ENCODE results near the gene RPEL1.

DNA sequence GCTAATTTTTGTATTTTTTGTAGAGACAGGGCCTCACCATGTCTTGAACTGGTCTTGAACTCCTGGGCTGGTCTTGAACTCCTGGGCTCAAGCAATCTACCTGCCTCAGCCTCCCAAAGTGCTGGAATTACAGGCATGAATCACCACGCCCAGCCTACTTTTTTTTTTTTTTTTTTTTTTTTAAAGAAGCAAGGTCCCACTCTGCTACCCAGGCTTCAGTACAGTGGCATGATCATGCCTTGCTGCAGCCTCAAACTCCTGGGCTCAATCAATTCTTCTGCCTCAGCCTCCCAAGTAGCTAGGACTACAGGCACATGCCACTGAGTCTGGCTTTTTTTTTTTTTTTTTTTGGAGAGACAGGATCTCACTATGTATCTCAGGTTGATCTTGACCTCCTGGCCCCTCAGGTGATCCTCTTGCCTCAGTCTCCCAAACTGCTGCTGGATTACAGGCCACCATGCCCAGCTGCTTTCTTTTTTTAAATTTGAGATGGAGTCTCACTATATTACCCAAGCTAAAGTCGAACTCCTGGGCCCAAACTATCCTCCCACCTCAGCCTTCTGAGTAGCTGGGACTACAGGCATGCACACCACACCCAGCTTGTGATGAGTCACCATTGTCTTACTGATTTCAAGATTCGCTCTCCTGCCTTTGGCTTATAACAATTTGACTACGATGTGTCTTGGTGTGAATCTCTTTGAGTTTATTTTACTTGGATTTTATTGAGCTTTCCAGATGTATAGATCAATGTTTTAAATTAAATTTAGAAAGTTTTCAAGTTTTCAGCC, 9.0 kb downstream of the RPEL1 start:
- TF ChIP-seq EZH2phosphoT487 (IDR thresholded peaks at IDR 0.05; ENCODE audit: borderline replicate concordance, low read depth, low read length) (no peak), CTCF (conservative IDR thresholded peaks at IDR 0.05; ENCODE audit: low read length) (no peak)

All from OCI-LY7 (cell line).